ENCODE results near the gene ADAM22. TPM values are rescaled to one million over a fixed set of nuclear protein-coding genes. Genes with fewer than 3 reads are reported as not detected.

ADAM22 gene
- total RNA-seq, 1 experiment from 2014 or later, result 14.0 TPM

- Histone ChIP-seq H2AFZ (no peak overlapping the region), H3K9me3 (ENCODE audit: insufficient read depth, low read depth) (no peaks in the 10 kb centered on the region), H3K27ac (no peak overlapping the region), H3K4me2 (no peak overlapping the region), H3K79me2 (ENCODE audit: low read depth) (no peaks in the 10 kb centered on the region), H3K9me2 (ENCODE audit: insufficient read depth) (no peaks in the 10 kb centered on the region), H3K36me3 (ENCODE audit: low read depth) (peaks cover 7% of the 10 kb centered on the region), H3K27me3 (ENCODE audit: insufficient read depth, low read depth) (no peaks in the 10 kb centered on the region), H3K4me3 (no peak overlapping the region), H4K20me1 (ENCODE audit: insufficient read depth) (no peaks in the 10 kb centered on the region; the same call in 1 of the 2 replicates), H3F3A (ENCODE audit: insufficient read depth, low read depth) (peaks cover 17% of the 10 kb centered on the region), H3K4me1 (replicated peaks; ENCODE audit: insufficient read depth) (no peaks in the 10 kb centered on the region)
- CTCF ChIA-PET, result interaction anchor here (0.7 kb wide), 1 partner anchor 115 kb away, joined by 3 read pairs; no protein-coding TSS in a partner anchor
- POLR2A ChIA-PET (ENCODE audit: unreplicated experiment), result no interaction called here
- DNase-seq, result no peak
- no TSS peak for BruUV-seq (replicated peaks)
- intact Hi-C loops (cut with micrococcal nuclease; ENCODE audit: unreplicated experiment), result no loop called here
- TF ChIP-seq CTCF (conservative IDR thresholded peaks at IDR 0.05), result no peak
- TF ChIP-seq EZH2 (IDR thresholded peaks at IDR 0.05; ENCODE audit: low read depth), result no peak
Observed at GRCh38 chr7:88200789-88201188, 266.7 kb downstream of the ADAM22 start.

- Histone ChIP-seq H2AFZ (no peak overlapping the region), H3F3A (ENCODE audit: insufficient read depth, low read depth) (peaks cover 17% of the 10 kb centered on the region), H3K9me2 (ENCODE audit: insufficient read depth) (no peaks in the 10 kb centered on the region), H3K27me3 (ENCODE audit: insufficient read depth, low read depth) (no peaks in the 10 kb centered on the region), H3K27ac (no peak overlapping the region), H3K4me2 (no peak overlapping the region), H3K9me3 (ENCODE audit: insufficient read depth, low read depth) (no peaks in the 10 kb centered on the region), H4K20me1 (ENCODE audit: insufficient read depth) (no peaks in the 10 kb centered on the region; the same call in 1 of the 2 replicates), H3K36me3 (ENCODE audit: low read depth) (peaks cover 12% of the 10 kb centered on the region), H3K4me3 (no peak overlapping the region), H3K79me2 (ENCODE audit: low read depth) (no peaks in the 10 kb centered on the region), H3K4me1 (replicated peaks; ENCODE audit: insufficient read depth) (no peaks in the 10 kb centered on the region)
- BruUV-seq (replicated peaks), result no TSS peak
- ChIA-PET POLR2A (ENCODE audit: unreplicated experiment) (no interaction called here), CTCF (no interaction called here)
- TF ChIP-seq CTCF (conservative IDR thresholded peaks at IDR 0.05), result no peak
- TF ChIP-seq EZH2 (IDR thresholded peaks at IDR 0.05; ENCODE audit: low read depth), result no peak
- intact Hi-C loops (cut with micrococcal nuclease; ENCODE audit: unreplicated experiment), result no loop called here
- no peak for DNase-seq
Observed at GRCh38 chr7:88201305-88201704, 267.3 kb downstream of the ADAM22 start.

GRCh38 chr7:88202278-88202677 lies 268.2 kb downstream of the ADAM22 start:
- Histone ChIP-seq H3K4me2 (no peak overlapping the region), H3K9me2 (ENCODE audit: insufficient read depth) (no peaks in the 10 kb centered on the region), H3K36me3 (ENCODE audit: low read depth) (peaks cover 16% of the 10 kb centered on the region), H3K9me3 (ENCODE audit: insufficient read depth, low read depth) (no peaks in the 10 kb centered on the region), H3K4me3 (no peak overlapping the region), H2AFZ (no peak overlapping the region), H3K27me3 (ENCODE audit: insufficient read depth, low read depth) (no peaks in the 10 kb centered on the region), H3K79me2 (ENCODE audit: low read depth) (no peaks in the 10 kb centered on the region), H3K4me1 (replicated peaks; ENCODE audit: insufficient read depth) (no peaks in the 10 kb centered on the region), H3F3A (ENCODE audit: insufficient read depth, low read depth) (peaks cover 17% of the 10 kb centered on the region), H3K27ac (no peak overlapping the region; the same call in 1 of the 2 replicates), H4K20me1 (ENCODE audit: insufficient read depth) (no peaks in the 10 kb centered on the region; the same call in 1 of the 2 replicates)
- no TSS peak for BruUV-seq (replicated peaks)
- TF ChIP-seq CTCF (conservative IDR thresholded peaks at IDR 0.05), result no peak
- TF ChIP-seq EZH2 (IDR thresholded peaks at IDR 0.05; ENCODE audit: low read depth), result no peak
- ChIA-PET CTCF (interaction anchor here (0.5 kb wide), 1 partner anchor 640 kb away, joined by 11 read pairs; no protein-coding TSS in a partner anchor), POLR2A (ENCODE audit: unreplicated experiment) (no interaction called here)
- no peak for DNase-seq
- intact Hi-C loops (cut with micrococcal nuclease; ENCODE audit: unreplicated experiment), result no loop called here
